Stimulated activated CD4-positive, alpha-beta T cell treated with anti-CD3 and anti-CD28 coated beads, Interleukin-1b, Interleukin-23, amount 100 ng/mL, for 48 hours (primary cell): Measurements from ENCODE around the gene UVRAG.

Experiments used
- DNase-seq: peaks from one replicate; pipeline ENCODE4 v3.0.0-alpha.2; 2020

Gene UVRAG

GRCh38 chr11:75784085-75784478, 30.9 kb upstream of the UVRAG start:
- no peak for DNase-seq

GRCh38 chr11:75784506-75784905, 30.5 kb upstream of the UVRAG start:
- DNase-seq: no peak

GRCh38 chr11:75785187-75785586, 29.8 kb upstream of the UVRAG start:
- DNase-seq: no peak

- DNase-seq: no peak
Measured at GRCh38 chr11:75786101-75786736, 28.8 kb upstream of the UVRAG start.

- no peak for DNase-seq
Measured at GRCh38 chr11:75789521-75789920, 25.5 kb upstream of the UVRAG start.

GRCh38 chr11:75790986-75791385, 24.0 kb upstream of the UVRAG start:
- no peak for DNase-seq

GRCh38 chr11:75792127-75792731, 22.8 kb upstream of the UVRAG start:
- DNase-seq: no peak

GRCh38 chr11:75792997-75793800, 21.8 kb upstream of the UVRAG start:
- DNase-seq: no peak

GRCh38 chr11:75793966-75794365, 21.0 kb upstream of the UVRAG start:
- DNase-seq: no peak

GRCh38 chr11:75795276-75796090, 19.5 kb upstream of the UVRAG start:
- DNase-seq: no peak

- DNase-seq: no peak
Measured at GRCh38 chr11:75796091-75796435, 18.9 kb upstream of the UVRAG start.

GRCh38 chr11:75797116-75797515, 17.9 kb upstream of the UVRAG start:
- DNase-seq: no peak

- DNase-seq: no peak
Measured at GRCh38 chr11:75797792-75798191, 17.2 kb upstream of the UVRAG start.

- no peak for DNase-seq
Measured at GRCh38 chr11:75800136-75800675, 14.8 kb upstream of the UVRAG start.

- DNase-seq: no peak
Measured at GRCh38 chr11:75800728-75801361, 14.2 kb upstream of the UVRAG start.

- no peak for DNase-seq
Measured at GRCh38 chr11:75801362-75802020, 13.5 kb upstream of the UVRAG start.

- DNase-seq: no peak
Measured at GRCh38 chr11:75802021-75802912, 12.7 kb upstream of the UVRAG start.

- peak; percentile 62 for DNase-seq
Measured at GRCh38 chr11:75802913-75803820, 11.8 kb upstream of the UVRAG start.

GRCh38 chr11:75809111-75809510, 5.9 kb upstream of the UVRAG start:
- no peak for DNase-seq

- DNase-seq: no peak
Measured at GRCh38 chr11:75809991-75810390, 5.0 kb upstream of the UVRAG start.
